GM12878 (cell line): ENCODE results near the gene IL6R. TPM values are rescaled to one million over a fixed set of nuclear protein-coding genes. Genes with fewer than 3 reads are reported as not detected.

Experiments
- ATF2 ChIP-seq: IDR thresholded peaks from 2 replicates; pipeline ENCODE4 v1.6.1; 2012; ENCODE audit warnings: low read length, inconsistent platforms
- ATF7 ChIP-seq: fragments of 450-650 bp; IDR thresholded peaks from 2 replicates; pipeline ENCODE4 v1.6.1; 2016; ENCODE audit warnings: low read depth, mild to moderate bottlenecking
- CEBPZ ChIP-seq: fragments of 150-350 bp; IDR thresholded peaks from 2 replicates; pipeline ENCODE4 v1.6.1; 2016; ENCODE audit warnings: low read depth, low read length
- EED ChIP-seq: sonication (generic); IDR thresholded peaks from 2 replicates; pipeline ENCODE4 v1.6.1; 2016; ENCODE audit warnings: antibody characterized with exemption, low read depth
- IRF5 ChIP-seq: fragments of 450-650 bp; IDR thresholded peaks from 2 replicates; pipeline ENCODE4 v1.6.1; 2017; ENCODE audit warnings: borderline replicate concordance
- MLLT1 ChIP-seq: fragments of 450-650 bp; IDR thresholded peaks from 2 replicates; pipeline ENCODE4 v1.6.1; 2016; ENCODE audit warnings: mild to moderate bottlenecking
- NR2F1 ChIP-seq: fragments of 450-650 bp; conservative IDR thresholded peaks from 2 replicates; pipeline ENCODE4 v1.6.1; 2017; ENCODE audit warnings: mild to moderate bottlenecking
- PAX5 ChIP-seq: IDR thresholded peaks from 2 replicates; pipeline ENCODE4 v1.6.1; 2011; ENCODE audit warnings: low read depth, low read length, borderline replicate concordance
- PBX3 ChIP-seq: IDR thresholded peaks from 2 replicates; pipeline ENCODE4 v1.6.1; 2011; ENCODE audit warnings: mild to moderate bottlenecking, low read depth, low read length, moderate library complexity; ENCODE audit not compliant: insufficient replicate concordance
- PML ChIP-seq: IDR thresholded peaks from 2 replicates; pipeline ENCODE4 v1.6.1; 2012; ENCODE audit warnings: low read length, inconsistent platforms
- POLR2AphosphoS2 ChIP-seq: IDR thresholded peaks from 2 replicates; pipeline ENCODE4 v1.6.1; 2011; ENCODE audit warnings: low read depth, mild to moderate bottlenecking, low read length, improper control_type of control experiment, moderate library complexity
- POU2F2 ChIP-seq: IDR thresholded peaks from 3 replicates; pipeline ENCODE4 v1.6.1; 2011; ENCODE audit warnings: low read depth, mild to moderate bottlenecking, low read length, borderline replicate concordance
- RFX5 ChIP-seq: IDR thresholded peaks from 2 replicates; pipeline ENCODE4 v1.6.1; 2011; ENCODE audit warnings: low read depth, low read length, improper control_type of control experiment
- SMAD1 ChIP-seq: fragments of 450-650 bp; IDR thresholded peaks from 2 replicates; pipeline ENCODE4 v1.6.1; 2018; ENCODE audit warnings: mild to moderate bottlenecking, low read depth; ENCODE audit not compliant: partially characterized antibody
- SRF ChIP-seq, 2 experiments: IDR thresholded peaks; 2 replicates each; pipeline ENCODE4 v1.6.1; 2011; ENCODE audit warnings: low read depth in 2 of 2, low read length in 2 of 2, mild to moderate bottlenecking in 1 of 2, moderate library complexity in 1 of 2
- STAT1 ChIP-seq: fragments of 450-650 bp; conservative IDR thresholded peaks from 2 replicates; pipeline ENCODE4 v1.6.1; 2014; ENCODE audit warnings: antibody characterized with exemption, mild to moderate bottlenecking
- STAT3 ChIP-seq: IDR thresholded peaks from 2 replicates; pipeline ENCODE4 v1.6.1; 2011; ENCODE audit warnings: low read depth, low read length, improper control_type of control experiment
- USF2 ChIP-seq: IDR thresholded peaks from 2 replicates; pipeline ENCODE4 v1.6.1; 2011; ENCODE audit warnings: low read depth, low read length, improper control_type of control experiment, borderline replicate concordance
- YY1 ChIP-seq: IDR thresholded peaks from 2 replicates; pipeline ENCODE4 v1.6.1; 2011; ENCODE audit warnings: low read depth, mild to moderate bottlenecking, low read length
- polyA plus RNA-seq, 11 experiments: library from polyadenylated mRNA; depleted of rRNA in 4 of 11; unstranded in 6 of 11; stranded (reverse) in 5 of 11; fragments of >200 nt; fragmentation: Nextera tagmentation in 4 of 11; fragmentation: Illumina TruSeq in 1 of 11; extraction: Ambion mirVana in 4 of 11; extraction: Trizol in 1 of 11; gene quantifications; 1 replicate in 1 of 11; 2 replicates in 10 of 11; pipeline versions ENCODE4 v1.2.1 to v1.2.3, GENCODE V29; 2011 to 2016; ENCODE audit warnings: inconsistent platforms in 2 of 11, missing spikeins in 2 of 11, low read depth in 1 of 11
- total RNA-seq, 4 experiments: library from RNA; depleted of rRNA in 3 of 4; stranded (reverse); fragments of >200 nt in 3 of 4; fragmentation: Illumina TruSeq in 1 of 4; extraction: Trizol in 1 of 4; gene quantifications; 2 replicates each; pipeline versions ENCODE4 v1.2.1 to v1.2.3, GENCODE V29; 2013 to 2021

Gene IL6R
- total and polyA plus RNA-seq, 10 of the 15 experiments (the other 5 are each of a cell fraction or from before 2014, with no cell fraction given), result 1.9 to 43.4 (median 17.5) TPM

- TF ChIP-seq USF2 (no peak; the same call in 1 of the 2 replicates), CEBPZ (no peak), IRF5 (no peak), STAT1 (no peak), YY1 (peak; percentile 61), ATF7 (peak; percentile 48), PAX5 (no peak), PBX3 (no peak), NR2F1 (no peak), STAT3 (no peak), SMAD1 (no peak), POLR2AphosphoS2 (no peak), POU2F2 (no peak), RFX5 (no peak), SRF (IDR thresholded peaks at IDR 0.05; ENCODE audit: low read depth in 2 of 2, low read length in 2 of 2) (no peak), MLLT1 (no peak), ATF2 (no peak), PML (no peak), EED (peak; percentile 76)
Measured at GRCh38 chr1:154419620-154420571, 14.8 kb downstream of the IL6R start (continued).
